HepG2 (cell line): Measurements from ENCODE around the gene CHKB. TPM values are rescaled to one million over a fixed set of nuclear protein-coding genes. Genes with fewer than 3 reads are reported as not detected.
A peak's percentile ranks its signal among the peaks of the same experiment; 100 is the strongest.

ENCODE experiments used
- BCL6 ChIP-seq: IDR thresholded peaks from 2 replicates; pipeline ENCODE4 v1.6.1; 2016; ENCODE audit warnings: missing genetic modification reagents, missing compliant biosample characterization
- BHLHE40 ChIP-seq: IDR thresholded peaks from 2 replicates; pipeline ENCODE4 v1.6.1; 2011; ENCODE audit warnings: low read length, improper control_type of control experiment
- FIP1L1 ChIP-seq: fragments of 200-400 bp; formaldehyde crosslinking; IDR thresholded peaks from 2 replicates; pipeline ENCODE4 v1.6.1; 2018; ENCODE audit warnings: low read depth, mild to moderate bottlenecking, low read length, moderate library complexity, borderline replicate concordance; ENCODE audit not compliant: insufficient read depth
- HIC2 ChIP-seq: sonication (generic); formaldehyde crosslinking; IDR thresholded peaks from 2 replicates; pipeline ENCODE4 v1.9.0; 2022; ENCODE audit warnings: low read depth, missing genetic modification reagents
- MED1 ChIP-seq: sonication (generic); formaldehyde crosslinking; IDR thresholded peaks from 2 replicates; pipeline ENCODE4 v1.4.0; 2020; ENCODE audit warnings: missing genetic modification reagents
- MEF2D ChIP-seq: sonication (generic); formaldehyde crosslinking; IDR thresholded peaks from 2 replicates; pipeline ENCODE4 v1.5.1; 2020; ENCODE audit warnings: mild to moderate bottlenecking, missing genetic modification reagents
- MTF1 ChIP-seq: sonication (generic); formaldehyde crosslinking; IDR thresholded peaks from 2 replicates; pipeline ENCODE4 v1.5.0; 2020; ENCODE audit warnings: missing genetic modification reagents
- POLR2G ChIP-seq: fragments of 200-400 bp; formaldehyde crosslinking; IDR thresholded peaks from 2 replicates; pipeline ENCODE4 v1.6.1; 2018; ENCODE audit warnings: mild to moderate bottlenecking, low read depth, low read length, moderate library complexity
- RARA ChIP-seq: IDR thresholded peaks from 2 replicates; pipeline ENCODE4 v1.6.1; 2016; ENCODE audit warnings: missing genetic modification reagents, missing compliant biosample characterization
- TRIM22 ChIP-seq: fragments of 450-650 bp; IDR thresholded peaks from 2 replicates; pipeline ENCODE4 v1.6.1; 2017
- ZFX ChIP-seq: sonication (generic); formaldehyde crosslinking; IDR thresholded peaks from 2 replicates; pipeline ENCODE4 v1.4.0; 2020; ENCODE audit warnings: mild to moderate bottlenecking, low read depth, missing genetic modification reagents, moderate library complexity
- ZNF205 ChIP-seq: IDR thresholded peaks from 2 replicates; pipeline ENCODE4 v1.6.1; 2018; ENCODE audit warnings: missing biosample characterization, missing genetic modification reagents
- ZNF34 ChIP-seq: sonication (generic); formaldehyde crosslinking; IDR thresholded peaks from 2 replicates; pipeline ENCODE4 v1.4.0; 2020; ENCODE audit warnings: mild to moderate bottlenecking, missing genetic modification reagents, borderline replicate concordance
- polyA plus RNA-seq, 8 experiments: library from polyadenylated mRNA; depleted of rRNA in 3 of 8; stranded (reverse) in 7 of 8; unstranded in 1 of 8; fragments of >200 nt; fragmentation: Illumina TruSeq in 4 of 8; extraction: Trizol in 4 of 8; gene quantifications; 2 replicates each; pipeline versions ENCODE4 v1.2.1 to v1.2.3, GENCODE V29; 2011 to 2016; ENCODE audit warnings: low read depth in 4 of 8, missing spikeins in 1 of 8, mixed read lengths in 1 of 8; ENCODE audit not compliant: insufficient read depth in 1 of 8
- total RNA-seq, 5 experiments: library from RNA; depleted of rRNA; stranded (reverse); fragments of >200 nt; fragmentation: Illumina TruSeq; extraction: Trizol; gene quantifications; 2 replicates each; pipeline ENCODE4 v1.2.3, GENCODE V29; 2016; ENCODE audit warnings: low read depth in 1 of 5

Gene CHKB
- total and polyA plus RNA-seq, 2 of the 13 experiments (the other 11 are each of a cell fraction or from before 2014, with no cell fraction given): 24.5 to 42.7 TPM

- TF ChIP-seq ZFX (CRISPR knock-in tag): no peak
- no peak for TF ChIP-seq FIP1L1
- no peak for TF ChIP-seq ZNF205 (CRISPR knock-in tag)
- TF ChIP-seq ZNF34 (CRISPR knock-in tag): no peak
- no peak for TF ChIP-seq TRIM22
- TF ChIP-seq HIC2: no peak
- TF ChIP-seq RARA (CRISPR knock-in tag): peak; percentile 41
- TF ChIP-seq MEF2D (CRISPR knock-in tag): 0 out of 2 replicates have a peak, but pooled peaks have one; percentile 6
- TF ChIP-seq POLR2G: no peak
- TF ChIP-seq MTF1 (CRISPR knock-in tag): no peak
- TF ChIP-seq BHLHE40: no peak
- TF ChIP-seq BCL6 (CRISPR knock-in tag): peak; percentile 5; the same call in 1 of the 2 replicates
- TF ChIP-seq MED1 (CRISPR knock-in tag): no peak
Measured at GRCh38 chr22:50568626-50569025, 14.0 kb downstream of the CHKB start (continued).
